ENCODE measurements around the gene COA6.

GRCh38 chr1:234430691-234431090 is 57.4 kb downstream of the COA6 start:
- TF ChIP-seq EZH2 (IDR thresholded peaks at IDR 0.05; ENCODE audit: borderline replicate concordance) = no peak
- TF ChIP-seq, protein P1, sequence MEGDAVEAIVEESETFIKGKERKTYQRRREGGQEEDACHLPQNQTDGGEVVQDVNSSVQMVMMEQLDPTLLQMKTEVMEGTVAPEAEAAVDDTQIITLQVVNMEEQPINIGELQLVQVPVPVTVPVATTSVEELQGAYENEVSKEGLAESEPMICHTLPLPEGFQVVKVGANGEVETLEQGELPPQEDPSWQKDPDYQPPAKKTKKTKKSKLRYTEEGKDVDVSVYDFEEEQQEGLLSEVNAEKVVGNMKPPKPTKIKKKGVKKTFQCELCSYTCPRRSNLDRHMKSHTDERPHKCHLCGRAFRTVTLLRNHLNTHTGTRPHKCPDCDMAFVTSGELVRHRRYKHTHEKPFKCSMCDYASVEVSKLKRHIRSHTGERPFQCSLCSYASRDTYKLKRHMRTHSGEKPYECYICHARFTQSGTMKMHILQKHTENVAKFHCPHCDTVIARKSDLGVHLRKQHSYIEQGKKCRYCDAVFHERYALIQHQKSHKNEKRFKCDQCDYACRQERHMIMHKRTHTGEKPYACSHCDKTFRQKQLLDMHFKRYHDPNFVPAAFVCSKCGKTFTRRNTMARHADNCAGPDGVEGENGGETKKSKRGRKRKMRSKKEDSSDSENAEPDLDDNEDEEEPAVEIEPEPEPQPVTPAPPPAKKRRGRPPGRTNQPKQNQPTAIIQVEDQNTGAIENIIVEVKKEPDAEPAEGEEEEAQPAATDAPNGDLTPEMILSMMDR (IDR thresholded peaks at IDR 0.05; ENCODE audit: poor library complexity) = no peak
- TF ChIP-seq EZH2phosphoT487 (IDR thresholded peaks at IDR 0.05; ENCODE audit: low read depth, severe bottlenecking, unreplicated experiment) = no peak

All from hepatocyte (in vitro differentiated cells).